HL-60 (cell line): ENCODE measurements around the gene SPHK1.

Experiments
- CTCF ChIP-seq: IDR thresholded peaks from one replicate; pipeline ENCODE4 v1.5.1; 2011; ENCODE audit warnings: low read length, control low read depth, inconsistent platforms; ENCODE audit not compliant: insufficient read depth
- GABPA ChIP-seq: IDR thresholded peaks from 2 replicates; pipeline ENCODE4 v1.6.1; 2012; ENCODE audit warnings: low read depth
- POLR2AphosphoS5 ChIP-seq: IDR thresholded peaks from 2 replicates; pipeline ENCODE4 v1.6.1; 2012; ENCODE audit warnings: low read depth
- REST ChIP-seq: IDR thresholded peaks from 2 replicates; pipeline ENCODE4 v1.6.1; 2012; ENCODE audit warnings: low read depth; ENCODE audit not compliant: insufficient replicate concordance
- SPI1 ChIP-seq: IDR thresholded peaks from 2 replicates; pipeline ENCODE4 v1.6.1; 2012; ENCODE audit warnings: low read depth, mild to moderate bottlenecking, borderline replicate concordance

GRCh38 chr17:76384987-76385891 lies 830 bp downstream of the SPHK1 start:
- no peak for TF ChIP-seq POLR2AphosphoS5
- no peak for TF ChIP-seq CTCF
- TF ChIP-seq REST = no peak
- TF ChIP-seq GABPA = no peak
- no peak for TF ChIP-seq SPI1
